T-cell (primary cell): ENCODE data around the gene MAP4K3. TPM values are rescaled to one million over a fixed set of nuclear protein-coding genes. Genes with fewer than 3 reads are reported as not detected.
A peak's percentile ranks its signal among the peaks of the same experiment; 100 is the strongest.

Source experiments
- ATAC-seq, 4 experiments: fragments of 200-7000 bp in 3 of 4; fragments of 150-1000 bp in 1 of 4; cut with Tn5 transposase; replicated peaks in 1 of 4; 1 replicate in 3 of 4; 2 replicates in 1 of 4; pipeline ENCODE4 v1.10.0; 2021; ENCODE audit warnings: moderate library complexity in 3 of 4, mild to moderate bottlenecking in 2 of 4, moderate number of reproducible peaks in 1 of 4
- CTCF ChIA-PET, 2 donors: fragments of 300-600 bp; sonication (Branson Sonifier 250); formaldehyde crosslinking; loops; one replicate each; lab custom pipeline; 2022; ENCODE audit warnings: antibody characterized with exemption in 2 of 2; lab: Charles Lee
- POLR2A ChIA-PET, 2 donors: fragments of 300-600 bp; sonication (Branson Sonifier 250); formaldehyde crosslinking; loops; one replicate each; lab custom pipeline; 2022; ENCODE audit warnings: antibody characterized with exemption in 2 of 2; lab: Charles Lee
- DNase-seq, 35 experiments: peaks; one replicate each; pipeline versions ENCODE4 v3.0.0 to v3.0.0-alpha.2; 2013 to 2023
- H3K27ac ChIP-seq: one replicate; pipeline ENCODE4 v1.5.1; 2013; ENCODE audit warnings: low read length
- H3K27me3 ChIP-seq, 2 experiments: replicated peaks in 1 of 2; 1 replicate in 1 of 2; 2 replicates in 1 of 2; pipeline versions ENCODE4 v1.6.1 to v1.7.0; 2013; ENCODE audit warnings: low read length in 1 of 2, mixed read lengths in 1 of 2; ENCODE audit not compliant: control insufficient read depth in 2 of 2, insufficient read depth in 2 of 2; ENCODE audit errors: extremely low read depth in 1 of 2
- H3K36me3 ChIP-seq, 2 donors: 1 replicate in 1 of 2; 2 replicates in 1 of 2; pipeline versions ENCODE4 v1.6.1 to v1.7.0; 2013; ENCODE audit warnings: low read length in 1 of 2; ENCODE audit not compliant: control insufficient read depth in 2 of 2, insufficient read depth in 1 of 2; ENCODE audit errors: extremely low read depth in 1 of 2
- H3K4me1 ChIP-seq, 2 experiments: 1 replicate in 1 of 2; 2 replicates in 1 of 2; pipeline versions ENCODE4 v1.6.1 to v1.7.0; 2013; ENCODE audit warnings: low read length in 2 of 2, mixed read lengths in 1 of 2; ENCODE audit not compliant: insufficient read depth in 2 of 2, control insufficient read depth in 1 of 2; ENCODE audit errors: extremely low read depth in 1 of 2
- H3K4me3 ChIP-seq, 2 donors: 1 replicate in 1 of 2; 2 replicates in 1 of 2; pipeline versions ENCODE4 v1.5.1 to v1.7.0; 2013; ENCODE audit warnings: mild to moderate bottlenecking in 2 of 2, low read length in 1 of 2, moderate library complexity in 1 of 2; ENCODE audit not compliant: control insufficient read depth in 1 of 2; ENCODE audit errors: extremely low read depth in 1 of 2
- H3K9me3 ChIP-seq: 2 replicates; pipeline ENCODE4 v1.7.0; 2013
- H3K27ac Mint-ChIP-seq, 2 donors: one replicate each; pipeline ENCODE4 v1.8.0; 2020 to 2021; ENCODE audit warnings: mild to moderate bottlenecking in 2 of 2, mixed read lengths in 2 of 2
- H3K27me3 Mint-ChIP-seq, 2 donors: one replicate each; pipeline ENCODE4 v1.8.0; 2021 to 2022; ENCODE audit warnings: mixed read lengths in 2 of 2
- H3K36me3 Mint-ChIP-seq: one replicate; pipeline ENCODE4 v1.8.0; 2021; ENCODE audit warnings: mixed read lengths
- H3K4me1 Mint-ChIP-seq, 3 donors: one replicate each; pipeline ENCODE4 v1.8.0; 2020 to 2022; ENCODE audit warnings: mixed read lengths in 3 of 3, mild to moderate bottlenecking in 1 of 3
- H3K4me3 Mint-ChIP-seq, 3 donors: one replicate each; pipeline ENCODE4 v1.8.0; 2020 to 2022; ENCODE audit warnings: mild to moderate bottlenecking in 3 of 3, mixed read lengths in 3 of 3, moderate library complexity in 3 of 3
- H3K9me3 Mint-ChIP-seq, 3 donors: one replicate each; pipeline ENCODE4 v1.8.0; 2020 to 2022; ENCODE audit warnings: mixed read lengths in 3 of 3
- WGBS: methylation state at CpG from one replicate; pipeline ENCODE4 v1.1.5; 2013; ENCODE audit warnings: missing lambda C conversion rate; ENCODE audit not compliant: insufficient coverage; 5-methylcytosine and 5-hydroxymethylcytosine counted together
- total RNA-seq, 35 experiments: library from RNA in 6 of 35; stranded (reverse) in 6 of 35; fragments of 120-200 nt in 1 of 35; gene quantifications; one replicate each; pipeline versions ENCODE4 v1.2.1 to v1.2.4 and lab custom pipeline; 2013 to 2026

The MAP4K3 gene
- total RNA-seq, 5 donors from 2014 or later (not counting 1 experiment from before 2014, with no cell fraction given), result 13.8 to 27.0 (median 17.4) TPM

GRCh38 chr2:39479696-39480095 lies 42.6 kb upstream of the MAP4K3 start:
- no peaks in the 10 kb centered on the region for H3K9me3 ChIP-seq
- H3K4me1 Mint-ChIP-seq, result peaks cover 0 to 4% (median 0%) of the 10 kb centered on the region in 3 donors
- peaks cover 24% of the 10 kb centered on the region for H3K36me3 Mint-ChIP-seq
- no peak overlapping the region for H3K4me3 ChIP-seq
- no peaks in the 10 kb centered on the region for H3K27me3 ChIP-seq
- H3K27ac Mint-ChIP-seq, result no peak overlapping the region
- H3K4me1 ChIP-seq, result no peaks in the 10 kb centered on the region
- H3K9me3 Mint-ChIP-seq, result peaks cover 4 to 9% (median 4%) of the 10 kb centered on the region in 3 donors
- no peaks in the 10 kb centered on the region for H3K36me3 ChIP-seq
- POLR2A ChIA-PET, result no interaction called here
- CTCF ChIA-PET, result interaction anchor here in 1 of 2 donors (0.7 kb wide), 1 partner anchor 10 kb away, joined by 4 read pairs; no protein-coding TSS in a partner anchor
- ATAC-seq, result no peak
- DNase-seq, result no peak
- H3K27me3 Mint-ChIP-seq, result no peaks in the 10 kb centered on the region
- no peak overlapping the region for H3K27ac ChIP-seq
- WGBS, result 100% methylated on average over 4 of the region's 5 CpGs
- H3K4me3 Mint-ChIP-seq, result no peak overlapping the region

- no peak for DNase-seq
- ChIA-PET CTCF (interaction anchor here in 1 of 2 donors (0.7 kb wide), 1 partner anchor 11 kb away, joined by 4 read pairs; no protein-coding TSS in a partner anchor), POLR2A (no interaction called here)
- peaks cover 0 to 4% (median 0%) of the 10 kb centered on the region in 3 donors for H3K4me1 Mint-ChIP-seq
- peaks cover 24% of the 10 kb centered on the region for H3K36me3 Mint-ChIP-seq
- no peak overlapping the region for H3K27ac ChIP-seq
- no peak overlapping the region for H3K4me3 Mint-ChIP-seq
- no peaks in the 10 kb centered on the region for H3K9me3 ChIP-seq
- H3K27me3 ChIP-seq, result no peaks in the 10 kb centered on the region
- ATAC-seq, result no peak
- no peak overlapping the region for H3K4me3 ChIP-seq
- no peaks in the 10 kb centered on the region for H3K27me3 Mint-ChIP-seq
- H3K4me1 ChIP-seq, result no peaks in the 10 kb centered on the region
- H3K27ac Mint-ChIP-seq, result no peak overlapping the region
- peaks cover 4 to 9% (median 4%) of the 10 kb centered on the region in 3 donors for H3K9me3 Mint-ChIP-seq
- no peaks in the 10 kb centered on the region for H3K36me3 ChIP-seq
Measured at GRCh38 chr2:39479053-39479670, 42.1 kb upstream of the MAP4K3 start.

- H3K36me3 Mint-ChIP-seq, result peaks cover 24% of the 10 kb centered on the region
- no peak overlapping the region for H3K4me3 ChIP-seq
- H3K27me3 Mint-ChIP-seq, result no peaks in the 10 kb centered on the region
- H3K9me3 ChIP-seq, result no peaks in the 10 kb centered on the region
- 77% methylated on average over 3 of the region's 4 CpGs for WGBS
- H3K4me3 Mint-ChIP-seq, result no peak overlapping the region
- peaks cover 4 to 9% (median 4%) of the 10 kb centered on the region in 3 donors for H3K9me3 Mint-ChIP-seq
- H3K36me3 ChIP-seq, result no peaks in the 10 kb centered on the region
- CTCF ChIA-PET, result no interaction called here
- H3K4me1 ChIP-seq, result no peaks in the 10 kb centered on the region
- POLR2A ChIA-PET, result no interaction called here
- ATAC-seq (no peak), DNase-seq (no peak)
- no peak overlapping the region for H3K27ac ChIP-seq
- H3K27me3 ChIP-seq, result no peaks in the 10 kb centered on the region
- peaks cover 0 to 4% (median 0%) of the 10 kb centered on the region in 3 donors for H3K4me1 Mint-ChIP-seq
- peak overlapping the region in 1 of 2 donors; percentile 71 for H3K27ac Mint-ChIP-seq
Measured at GRCh38 chr2:39476524-39476923, 39.4 kb upstream of the MAP4K3 start.

DNA sequence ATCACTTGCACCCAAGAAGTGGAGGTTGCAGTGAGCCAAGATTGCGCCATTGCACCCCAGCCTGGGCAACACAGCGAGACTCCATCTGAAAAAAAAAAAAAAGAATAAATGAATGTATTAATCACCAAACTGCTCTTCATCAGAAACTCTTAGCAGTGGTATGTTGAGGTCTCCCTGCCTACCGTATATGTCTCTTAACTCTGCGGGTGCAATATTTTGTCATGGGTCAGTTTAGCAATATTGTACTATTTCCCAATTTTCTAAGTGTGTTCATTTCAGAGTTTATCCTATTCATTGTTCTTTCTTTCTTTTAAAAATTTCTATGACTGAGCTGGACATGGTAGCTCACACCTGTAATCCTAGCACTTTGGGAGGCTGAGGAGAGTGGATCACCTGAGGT lies 37.9 kb upstream of the MAP4K3 start:
- no peak for ATAC-seq
- no peaks in the 10 kb centered on the region for H3K9me3 ChIP-seq
- Mint-ChIP-seq H3K4me3 (no peak overlapping the region), H3K9me3 (peaks cover 4 to 9% (median 4%) of the 10 kb centered on the region in 3 donors), H3K27me3 (no peaks in the 10 kb centered on the region), H3K4me1 (peaks cover 0 to 4% (median 0%) of the 10 kb centered on the region in 3 donors), H3K27ac (no peak overlapping the region), H3K36me3 (peaks cover 24% of the 10 kb centered on the region)
- POLR2A ChIA-PET, result interaction anchor here in 1 of 2 donors (0.6 kb wide), 1 partner anchor 686 kb away, joined by 3 read pairs; no protein-coding TSS in a partner anchor
- H3K27ac ChIP-seq, result no peak overlapping the region
- H3K4me3 ChIP-seq, result no peak overlapping the region
- H3K27me3 ChIP-seq, result no peaks in the 10 kb centered on the region
- CTCF ChIA-PET, result no interaction called here
- DNase-seq, result no peak
- H3K4me1 ChIP-seq, result no peaks in the 10 kb centered on the region
- no peaks in the 10 kb centered on the region for H3K36me3 ChIP-seq
- no CpG with 5 or more reads among the region's 4 CpGs for WGBS

DNA sequence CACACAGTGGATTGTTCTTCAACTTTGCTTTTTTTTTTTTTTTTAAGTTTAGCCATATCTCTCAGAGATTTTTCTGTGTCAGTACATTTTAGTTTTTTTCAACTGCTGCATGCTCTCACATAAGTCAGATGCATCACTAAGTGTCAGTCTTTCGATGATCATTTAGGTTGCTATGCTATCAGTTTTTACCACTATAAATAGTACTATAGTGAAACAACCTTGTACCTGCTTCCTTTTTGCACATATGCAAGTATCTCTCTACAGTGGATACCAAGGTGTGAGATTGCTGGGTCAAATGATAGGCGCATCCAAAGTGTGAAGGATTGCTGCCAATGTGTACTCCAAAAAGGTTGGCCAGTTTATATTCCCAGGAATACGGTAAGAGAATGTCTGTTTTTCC lies 33.5 kb upstream of the MAP4K3 start:
- H3K9me3 Mint-ChIP-seq, result no peaks in the 10 kb centered on the region
- no peaks in the 10 kb centered on the region for H3K27me3 Mint-ChIP-seq
- no peak overlapping the region for H3K4me3 ChIP-seq
- POLR2A ChIA-PET, result no interaction called here
- no peak overlapping the region for H3K27ac Mint-ChIP-seq
- no peaks in the 10 kb centered on the region for H3K27me3 ChIP-seq
- H3K4me3 Mint-ChIP-seq, result no peak overlapping the region
- DNase-seq (no peak), ATAC-seq (no peak)
- no peaks in the 10 kb centered on the region for H3K4me1 ChIP-seq
- H3K4me1 Mint-ChIP-seq, result peaks cover 0 to 9% (median 6%) of the 10 kb centered on the region in 3 donors
- CTCF ChIA-PET, result no interaction called here
- H3K36me3 Mint-ChIP-seq, result peaks cover under 1% of the 10 kb centered on the region
- H3K9me3 ChIP-seq, result no peaks in the 10 kb centered on the region
- no peaks in the 10 kb centered on the region for H3K36me3 ChIP-seq
- H3K27ac ChIP-seq, result no peak overlapping the region
- WGBS, result no CpG with 5 or more reads among the region's 3 CpGs

- Mint-ChIP-seq H3K4me1 (peaks cover 0 to 9% (median 6%) of the 10 kb centered on the region in 3 donors), H3K27me3 (no peaks in the 10 kb centered on the region), H3K36me3 (no peaks in the 10 kb centered on the region), H3K27ac (no peak overlapping the region), H3K4me3 (no peak overlapping the region), H3K9me3 (no peaks in the 10 kb centered on the region)
- DNase-seq, result no peak
- ChIA-PET POLR2A (no interaction called here), CTCF (no interaction called here)
- H3K4me1 ChIP-seq, result no peaks in the 10 kb centered on the region
- H3K36me3 ChIP-seq, result no peaks in the 10 kb centered on the region
- H3K4me3 ChIP-seq, result no peak overlapping the region
- no peaks in the 10 kb centered on the region for H3K9me3 ChIP-seq
- 89% methylated on average over 2 of the region's 3 CpGs for WGBS
- ATAC-seq, result no peak
- no peak overlapping the region for H3K27ac ChIP-seq
- no peaks in the 10 kb centered on the region for H3K27me3 ChIP-seq
Measured at GRCh38 chr2:39469807-39470206, 32.7 kb upstream of the MAP4K3 start.
